ENCODE measurements around the gene PODXL2. TPM values are rescaled to one million over a fixed set of nuclear protein-coding genes. Genes with fewer than 3 reads are reported as not detected.

The PODXL2 gene
- total RNA-seq, 4 donors from 2014 or later, result 1.5 to 3.2 (median 2.0) TPM

DNA sequence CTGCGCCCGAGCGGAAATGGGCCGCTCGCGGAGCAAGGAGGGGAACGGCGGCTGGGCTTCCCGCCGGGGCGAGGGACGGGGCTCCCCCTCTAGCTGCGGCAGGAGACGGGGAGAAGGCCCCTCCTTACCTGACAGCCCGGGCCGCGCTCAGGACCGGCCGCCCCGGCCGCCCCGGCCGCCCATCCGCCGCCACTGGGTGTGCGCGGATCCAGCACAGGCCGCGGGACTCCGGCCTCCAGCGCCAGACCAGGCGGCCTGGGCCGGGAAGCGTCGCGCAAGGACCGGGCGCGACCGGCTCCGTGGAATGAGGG lies 38.7 kb upstream of the PODXL2 start:
- ATAC-seq (peak; percentile 67 to 68), DNase-seq (no peak)
- Histone ChIP-seq H3K36me3 (no peaks in the 10 kb centered on the region), H3K9me3 (no peaks in the 10 kb centered on the region), H3K27ac (peak overlapping the region; percentile 88 to 96 (median 92)), H3K4me1 (peaks cover 26 to 38% of the 10 kb centered on the region in 2 donors), H3K4me3 (peak overlapping the region; percentile 71 to 92 (median 76)), H3K27me3 (no peaks in the 10 kb centered on the region)
- intact Hi-C loops (cut with DNase I; ENCODE audit: low total_unique reads) (loop anchor here (1.0 to 2.0 kb wide), 5 partner anchors 8 to 227 kb away; partner anchors contain the start of genes MCM2 and PODXL2), in situ Hi-C loops (cut with MboI; ENCODE audit: low sequenced_read_pairs in 4 of 4) (no loop called here)
- TF ChIP-seq, protein P1, sequence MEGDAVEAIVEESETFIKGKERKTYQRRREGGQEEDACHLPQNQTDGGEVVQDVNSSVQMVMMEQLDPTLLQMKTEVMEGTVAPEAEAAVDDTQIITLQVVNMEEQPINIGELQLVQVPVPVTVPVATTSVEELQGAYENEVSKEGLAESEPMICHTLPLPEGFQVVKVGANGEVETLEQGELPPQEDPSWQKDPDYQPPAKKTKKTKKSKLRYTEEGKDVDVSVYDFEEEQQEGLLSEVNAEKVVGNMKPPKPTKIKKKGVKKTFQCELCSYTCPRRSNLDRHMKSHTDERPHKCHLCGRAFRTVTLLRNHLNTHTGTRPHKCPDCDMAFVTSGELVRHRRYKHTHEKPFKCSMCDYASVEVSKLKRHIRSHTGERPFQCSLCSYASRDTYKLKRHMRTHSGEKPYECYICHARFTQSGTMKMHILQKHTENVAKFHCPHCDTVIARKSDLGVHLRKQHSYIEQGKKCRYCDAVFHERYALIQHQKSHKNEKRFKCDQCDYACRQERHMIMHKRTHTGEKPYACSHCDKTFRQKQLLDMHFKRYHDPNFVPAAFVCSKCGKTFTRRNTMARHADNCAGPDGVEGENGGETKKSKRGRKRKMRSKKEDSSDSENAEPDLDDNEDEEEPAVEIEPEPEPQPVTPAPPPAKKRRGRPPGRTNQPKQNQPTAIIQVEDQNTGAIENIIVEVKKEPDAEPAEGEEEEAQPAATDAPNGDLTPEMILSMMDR (IDR thresholded peaks at IDR 0.05 in 4 of 5, conservative IDR thresholded peaks at IDR 0.05 in 1 of 5), result no peak
- no peak for TF ChIP-seq POLR2A (IDR thresholded peaks at IDR 0.05)

DNA sequence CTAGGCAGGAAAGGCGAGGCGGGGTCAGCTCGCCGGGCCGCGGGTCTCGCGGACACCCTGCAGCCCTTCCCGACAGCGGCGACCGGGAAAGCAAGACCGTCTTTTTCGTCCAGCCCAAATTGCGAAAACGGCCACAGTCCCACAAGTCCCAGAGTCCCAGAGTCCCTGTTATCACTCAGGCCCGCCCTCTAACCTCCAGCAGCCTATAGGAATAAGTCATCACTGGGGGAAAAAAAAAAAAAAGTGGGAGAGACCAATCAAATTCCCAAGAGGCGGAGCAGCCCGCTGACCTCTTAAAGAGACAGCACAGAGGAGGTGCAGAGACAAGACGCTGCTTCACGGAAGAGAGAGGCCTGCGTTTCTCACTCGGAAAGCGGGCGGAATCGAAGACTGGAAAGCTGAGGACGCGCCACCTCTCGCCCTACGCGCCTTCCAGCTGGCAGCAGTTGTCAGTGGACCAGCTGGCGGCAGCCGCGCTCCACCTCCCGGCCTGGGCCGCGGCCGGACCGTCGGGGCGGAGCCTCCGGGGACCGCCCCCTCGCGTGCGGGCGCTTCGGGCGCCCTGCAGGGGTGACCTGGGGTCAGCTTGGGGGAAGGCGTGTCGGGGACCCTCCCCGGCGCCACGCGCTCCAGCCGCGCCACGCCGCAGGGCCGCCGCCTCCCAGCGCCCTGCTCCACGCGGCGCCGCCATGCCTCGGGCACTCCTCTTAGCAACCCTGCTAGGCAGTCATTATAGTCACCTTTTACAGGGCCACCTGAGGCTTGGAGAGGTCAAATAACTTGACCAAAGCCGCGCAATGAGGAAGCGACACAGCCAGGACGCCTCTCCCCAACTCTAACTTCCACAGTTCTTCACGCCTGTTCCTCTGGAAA lies 38.2 kb upstream of the PODXL2 start, which contains the start of gene TPRA1:
TSS of gene TPRA1 (minus strand) at position 141 of the 873 bp plus-strand sequence. CDS start 10,587 bp downstream, outside the sequence.
- intact Hi-C loops (cut with DNase I; ENCODE audit: low total_unique reads) (loop anchor here (1.0 to 2.0 kb wide), 5 partner anchors 7 to 226 kb away; partner anchors contain the start of genes MCM2 and PODXL2), in situ Hi-C loops (cut with MboI; ENCODE audit: low sequenced_read_pairs in 4 of 4) (no loop called here)
- peaks cover 26 to 32% of the 10 kb centered on the region in 2 donors for H3K4me1 ChIP-seq
- DNase-seq (peak; percentile 91 to 95), ATAC-seq (peak; percentile 94 to 97)
- peak within 1 kb of the TSS; percentile 71 to 92 (median 76) for H3K4me3 ChIP-seq
- no peaks in the 10 kb centered on the region for H3K9me3 ChIP-seq
- peak within 1 kb of the TSS; percentile 88 to 96 (median 92) for H3K27ac ChIP-seq
- H3K27me3 ChIP-seq, result no peaks in the 10 kb centered on the region
- H3K36me3 ChIP-seq, result no peaks in the 10 kb centered on the region
- TF ChIP-seq POLR2A (IDR thresholded peaks at IDR 0.05), result peak; percentile 56 to 78
- TF ChIP-seq, protein P1 (IDR thresholded peaks at IDR 0.05 in 4 of 5, conservative IDR thresholded peaks at IDR 0.05 in 1 of 5), result peak in 2 of 5 experiments; percentile 27 to 47

DNA sequence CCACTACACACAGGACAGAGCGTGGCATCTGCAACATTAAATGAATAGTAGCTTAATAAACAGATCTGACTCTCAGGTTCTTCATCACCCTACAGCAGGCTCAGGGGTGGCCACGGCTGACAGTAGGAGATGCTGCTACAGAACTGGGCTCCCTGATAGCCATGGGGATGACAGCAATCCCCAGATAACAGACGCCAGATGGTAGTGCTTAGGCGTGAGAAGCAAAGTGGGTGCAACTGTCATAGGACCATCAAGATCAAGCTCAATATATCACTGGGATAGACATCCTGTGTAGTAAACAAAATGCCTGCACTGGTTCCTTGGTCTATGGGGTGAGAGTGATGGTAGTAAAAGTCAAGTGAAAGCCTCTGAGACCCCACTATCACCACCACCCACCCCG lies 35.8 kb upstream of the PODXL2 start:
- in situ Hi-C loops (cut with MboI; ENCODE audit: low sequenced_read_pairs in 4 of 4), result no loop called here
- H3K9me3 ChIP-seq, result no peaks in the 10 kb centered on the region
- no peaks in the 10 kb centered on the region for H3K36me3 ChIP-seq
- ATAC-seq (no peak), DNase-seq (no peak)
- intact Hi-C loops (cut with DNase I; ENCODE audit: low total_unique reads), result no loop called here
- no peak overlapping the region for H3K4me3 ChIP-seq
- H3K27ac ChIP-seq, result no peak overlapping the region
- peaks cover 20 to 24% of the 10 kb centered on the region in 2 donors for H3K4me1 ChIP-seq
- no peaks in the 10 kb centered on the region for H3K27me3 ChIP-seq
- no peak for TF ChIP-seq POLR2A (IDR thresholded peaks at IDR 0.05)
- TF ChIP-seq, protein P1 (IDR thresholded peaks at IDR 0.05 in 4 of 5, conservative IDR thresholded peaks at IDR 0.05 in 1 of 5), result no peak

DNA sequence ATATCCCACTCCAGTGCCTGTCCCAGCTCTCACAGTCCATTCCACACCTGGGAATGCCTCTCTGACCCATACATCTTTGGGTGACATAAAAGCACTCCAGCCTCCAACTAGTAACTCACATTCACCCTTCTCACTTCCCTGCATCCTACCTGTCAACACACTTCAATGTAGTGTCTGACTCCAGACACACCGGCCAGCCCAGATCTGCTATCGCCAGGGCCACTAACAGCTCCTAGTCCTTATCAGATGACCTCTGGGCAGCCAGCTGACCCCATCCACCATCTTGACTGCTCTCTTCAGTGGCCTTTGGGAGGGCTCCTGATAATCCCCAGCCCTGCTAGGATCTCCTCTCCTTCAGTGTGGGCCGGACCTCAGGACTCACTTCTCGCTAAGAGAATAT lies 33.7 kb upstream of the PODXL2 start:
- no peak for DNase-seq
- no peaks in the 10 kb centered on the region for H3K27me3 ChIP-seq
- no peaks in the 10 kb centered on the region for H3K9me3 ChIP-seq
- peaks cover 13 to 18% of the 10 kb centered on the region in 2 donors for H3K4me1 ChIP-seq
- TF ChIP-seq, protein P1 (IDR thresholded peaks at IDR 0.05 in 4 of 5, conservative IDR thresholded peaks at IDR 0.05 in 1 of 5), result no peak
- no peak for TF ChIP-seq POLR2A (IDR thresholded peaks at IDR 0.05)
- no peaks in the 10 kb centered on the region for H3K36me3 ChIP-seq
- in situ Hi-C loops (cut with MboI; ENCODE audit: low sequenced_read_pairs in 4 of 4), result no loop called here
- no peak overlapping the region for H3K4me3 ChIP-seq
- intact Hi-C loops (cut with DNase I; ENCODE audit: low total_unique reads), result no loop called here
- no peak for ATAC-seq
- H3K27ac ChIP-seq, result no peak overlapping the region

All from gastrocnemius medialis (tissue), 4 donors.